Ishikawa (cell line): Measurements from ENCODE around the gene ZNF469.

Experiments
- CEBPB ChIP-seq: IDR thresholded peaks from 2 replicates; pipeline ENCODE4 v1.6.1; 2012
- EGR1 ChIP-seq: IDR thresholded peaks from 2 replicates; pipeline ENCODE4 v1.6.1; 2012
- EP300 ChIP-seq: IDR thresholded peaks from 2 replicates; pipeline ENCODE4 v1.6.1; 2012; ENCODE audit warnings: borderline replicate concordance
- MAX ChIP-seq: IDR thresholded peaks from 2 replicates; pipeline ENCODE4 v1.6.1; 2012
- NFIC ChIP-seq: IDR thresholded peaks from 2 replicates; pipeline ENCODE4 v1.6.1; 2012
- RAD21 ChIP-seq: IDR thresholded peaks from 2 replicates; pipeline ENCODE4 v1.6.1; 2012; ENCODE audit warnings: low read depth
- REST ChIP-seq: IDR thresholded peaks from 2 replicates; pipeline ENCODE4 v1.6.1; 2012; ENCODE audit warnings: low read depth, mild to moderate bottlenecking
- TAF1 ChIP-seq: IDR thresholded peaks from 2 replicates; pipeline ENCODE4 v1.6.1; 2012; ENCODE audit warnings: low read depth, mild to moderate bottlenecking
- TCF12 ChIP-seq: IDR thresholded peaks from 2 replicates; pipeline ENCODE4 v1.6.1; 2012; ENCODE audit warnings: low read depth
- USF1 ChIP-seq: IDR thresholded peaks from 2 replicates; pipeline ENCODE4 v1.6.1; 2012
- YY1 ChIP-seq: IDR thresholded peaks from 2 replicates; pipeline ENCODE4 v1.6.1; 2012; ENCODE audit warnings: low read depth

- no peak for TF ChIP-seq USF1
- no peak for TF ChIP-seq EP300
- TF ChIP-seq EGR1 = no peak
- TF ChIP-seq TCF12 = no peak
- TF ChIP-seq TAF1 = no peak
- TF ChIP-seq MAX = no peak
- TF ChIP-seq CEBPB = no peak
- TF ChIP-seq REST = no peak
- TF ChIP-seq RAD21 = no peak
- TF ChIP-seq NFIC = no peak
- no peak for TF ChIP-seq YY1
These were observed 29.1 kb upstream of the ZNF469 start for GRCh38 chr16:88353691-88354090.
